Stimulated activated CD4-positive, alpha-beta T cell treated with anti-CD3 and anti-CD28 coated beads, Interleukin-4, amount 100 ng/mL, for 1 hour (primary cell): ENCODE data around the gene AQP10.
"Not testable (repeated sequence)": the region's sequence is repeated elsewhere in the genome, so short reads cannot be mapped to it uniquely, and the experiment has no call there.

Experiments
- DNase-seq: peaks from one replicate; pipeline ENCODE4 v3.0.0-alpha.2; 2020

AQP10 gene

DNA sequence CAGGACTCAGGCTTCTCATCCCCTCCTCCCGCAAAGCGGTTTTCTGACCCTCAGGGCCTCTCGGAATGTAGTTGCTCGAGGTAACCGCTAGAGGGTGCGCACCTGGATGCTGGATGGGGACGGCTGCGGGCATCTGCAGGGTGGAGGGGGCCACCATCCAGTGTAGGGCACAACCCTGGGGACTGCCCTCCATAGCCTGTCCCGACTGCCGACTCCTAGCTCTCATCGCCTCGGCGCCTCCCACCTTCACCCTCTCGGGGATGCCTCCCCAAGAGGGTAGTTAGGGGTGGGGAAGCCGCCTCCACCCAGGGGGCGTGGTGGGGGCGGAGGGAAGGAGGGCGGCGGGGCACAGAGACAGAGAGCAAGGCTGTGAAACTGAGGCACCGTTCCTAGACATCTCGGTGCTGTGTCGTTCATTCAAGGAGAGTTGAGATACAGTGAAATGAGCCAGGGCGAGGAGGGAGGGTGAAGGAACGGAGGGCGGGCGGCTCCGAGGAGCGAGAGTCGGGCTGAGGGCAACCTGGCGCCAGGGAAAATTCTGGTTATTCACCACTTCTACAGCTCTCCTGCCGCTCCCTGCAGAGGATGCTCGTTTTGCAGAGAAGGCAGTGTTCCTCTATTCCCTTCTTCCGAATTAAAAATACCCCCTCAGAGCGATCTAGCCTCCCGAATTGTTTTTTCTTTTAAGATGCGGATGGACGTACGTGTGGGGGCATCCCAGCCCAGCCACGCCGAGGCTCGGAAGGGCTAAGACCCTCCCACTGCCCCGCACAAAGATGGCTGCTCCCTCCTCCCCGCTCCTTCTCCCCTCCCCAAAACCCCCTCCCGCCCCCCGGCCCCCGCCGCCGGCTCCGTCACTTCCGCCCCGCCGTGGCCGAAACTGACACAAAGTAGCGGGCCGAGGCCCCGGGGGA lies 4.0 kb downstream of the AQP10 start, which contains the start of gene ATP8B2:
Gene ATP8B2, plus strand, starts transcription at position 857 of the 914 bp plus-strand sequence. CDS start 2,617 bp downstream, outside the sequence.
- peak; percentile 77 for DNase-seq

- peak; percentile 39 for DNase-seq
Measured at GRCh38 chr1:154325583-154326545, 5.0 kb downstream of the AQP10 start.

- no peak for DNase-seq
Measured at GRCh38 chr1:154326546-154327465, 5.9 kb downstream of the AQP10 start.

- DNase-seq, result no peak
Measured at GRCh38 chr1:154327466-154328317, 6.8 kb downstream of the AQP10 start.

DNA sequence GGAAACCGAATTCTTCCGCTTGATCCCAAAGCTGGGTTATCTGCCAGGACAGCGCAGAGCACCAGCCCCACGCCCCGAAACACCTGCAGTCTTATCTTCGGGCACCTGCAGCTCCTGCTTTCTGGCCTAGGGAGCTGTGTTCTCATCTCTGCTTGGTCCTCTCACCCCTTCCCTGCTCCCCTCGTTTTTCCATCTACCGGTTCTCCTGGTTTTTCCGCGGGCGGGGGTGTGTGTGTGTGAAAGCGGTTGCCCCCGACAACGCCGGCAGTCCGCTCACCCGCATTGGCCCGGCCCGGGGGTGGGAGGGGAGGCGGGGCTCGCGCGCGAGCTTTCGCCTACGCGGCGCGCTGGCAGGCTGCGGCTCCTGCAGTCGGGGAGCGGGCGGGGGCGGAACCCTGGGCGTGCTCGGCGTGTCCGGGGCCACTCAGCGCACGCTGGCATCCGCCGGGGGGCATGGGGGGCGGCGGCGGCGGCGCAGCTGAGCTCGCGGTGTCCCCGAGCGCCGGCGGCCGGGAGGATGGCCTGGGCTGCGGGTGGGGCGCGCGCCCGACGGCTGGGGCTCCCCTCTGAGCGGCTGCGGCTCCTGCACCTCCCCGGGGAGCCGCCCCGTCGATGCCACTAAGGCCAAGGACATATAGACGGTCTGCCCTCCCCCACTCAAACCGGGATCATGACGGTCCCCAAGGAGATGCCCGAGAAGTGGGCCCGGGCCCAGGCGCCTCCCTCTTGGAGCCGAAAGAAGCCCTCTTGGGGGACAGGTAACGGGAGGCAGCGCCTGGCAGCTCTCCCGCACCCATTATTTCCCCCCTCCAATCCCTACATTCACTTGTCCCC lies 7.6 kb downstream of the AQP10 start:
- DNase-seq, result peak; percentile 93

DNA sequence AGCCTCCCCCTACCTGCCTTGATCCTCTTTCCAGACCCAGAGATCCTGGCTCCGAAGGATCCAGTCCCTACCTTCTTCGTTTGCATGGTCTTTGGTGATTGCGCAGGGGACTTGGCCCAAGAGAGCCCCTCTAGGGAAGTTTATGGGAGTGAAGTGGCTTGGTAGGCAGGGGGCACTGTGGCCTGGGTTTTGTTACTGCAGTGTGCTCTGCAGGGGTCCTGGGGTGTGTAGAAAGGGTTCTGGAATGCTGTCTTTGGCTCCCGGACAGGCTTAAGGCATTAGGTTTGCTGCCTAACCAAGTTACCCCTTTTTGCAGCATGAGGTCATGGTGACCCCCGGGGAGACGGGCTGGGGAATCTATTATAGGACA lies 8.2 kb downstream of the AQP10 start:
- DNase-seq, result no peak

- no peak for DNase-seq
Measured at GRCh38 chr1:154329551-154330131, 8.7 kb downstream of the AQP10 start.

DNA sequence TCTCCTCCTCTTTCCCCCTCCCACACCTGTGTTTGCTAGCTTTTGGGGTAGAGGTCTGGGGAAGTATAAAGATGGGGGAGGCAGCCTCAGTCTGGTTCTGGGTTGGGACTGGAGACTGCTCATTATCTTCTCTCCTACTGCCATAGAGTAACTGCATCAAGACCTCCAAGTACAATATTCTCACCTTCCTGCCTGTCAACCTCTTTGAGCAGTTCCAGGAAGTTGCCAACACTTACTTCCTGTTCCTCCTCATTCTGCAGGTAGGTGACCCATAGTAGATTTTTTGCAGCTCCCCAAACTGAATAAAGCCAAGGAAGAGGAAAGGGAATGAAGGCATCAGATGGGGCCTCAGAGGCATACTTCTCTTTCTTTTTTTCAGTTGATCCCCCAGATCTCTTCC lies 9.8 kb downstream of the AQP10 start:
- DNase-seq, result no peak

- no peak for DNase-seq
Measured at GRCh38 chr1:154334079-154335024, 13.5 kb downstream of the AQP10 start.

DNA sequence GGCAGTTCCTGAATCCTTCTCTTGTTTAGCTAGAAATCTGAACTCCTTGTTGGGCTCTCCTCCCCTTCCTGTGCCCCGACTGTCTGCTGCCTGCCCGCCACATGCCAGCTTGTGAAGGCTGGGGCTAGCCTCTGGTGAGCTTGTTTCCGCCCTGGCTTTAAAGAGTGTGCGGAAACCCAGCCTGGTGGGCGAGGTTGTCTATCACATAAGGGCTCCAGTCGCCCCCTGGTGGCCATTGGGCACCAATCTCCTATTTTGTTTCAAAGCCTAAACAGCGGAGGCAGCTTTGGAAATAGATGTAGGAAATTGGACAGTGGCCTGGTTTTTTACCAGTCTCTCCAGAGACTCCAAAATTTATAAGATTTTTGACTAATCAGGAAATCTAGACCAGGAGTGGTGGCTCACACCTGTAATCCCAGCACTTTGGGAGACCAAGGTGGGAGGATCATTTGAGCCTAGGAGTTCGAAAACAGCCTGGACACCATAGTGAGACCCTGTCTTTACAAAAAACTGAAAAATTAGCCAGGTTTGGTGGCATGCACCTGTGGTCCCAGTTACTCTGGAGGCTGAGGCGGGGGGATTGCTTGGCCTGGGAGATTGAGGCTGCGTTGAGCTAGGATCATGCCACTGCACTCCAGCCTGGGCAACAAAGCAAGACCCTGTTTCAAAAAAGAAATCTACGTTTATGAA lies 14.3 kb downstream of the AQP10 start:
- peak; percentile 93 for DNase-seq

- DNase-seq, result no peak
Measured at GRCh38 chr1:154337253-154337894, 16.5 kb downstream of the AQP10 start.

- no peak for DNase-seq
Measured at GRCh38 chr1:154338875-154339274, 18.0 kb downstream of the AQP10 start.

GRCh38 chr1:154341366-154341765 lies 20.5 kb downstream of the AQP10 start:
- not testable (repeated sequence) for DNase-seq

DNA sequence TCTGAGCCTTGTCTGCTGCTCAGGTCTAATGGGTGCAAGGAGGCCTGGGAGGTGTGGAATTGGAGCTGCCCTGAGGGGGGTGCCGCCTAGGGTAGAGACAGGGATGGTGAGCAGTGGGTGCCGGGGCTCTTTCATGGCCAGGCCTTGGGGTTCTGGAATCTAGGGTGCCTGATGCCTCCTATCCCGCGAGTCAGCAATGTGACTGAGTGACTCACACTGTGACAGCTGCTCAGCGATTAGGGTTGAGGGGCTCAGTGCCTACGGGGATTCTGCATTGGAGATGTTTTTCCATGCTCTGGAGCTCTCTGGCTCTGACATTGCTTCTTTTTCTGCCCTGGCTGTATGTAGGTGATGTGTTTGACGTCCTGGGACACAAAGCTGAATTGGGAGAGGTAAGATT lies 21.2 kb downstream of the AQP10 start:
- DNase-seq, result no peak

- peak; percentile 70 for DNase-seq
Measured at GRCh38 chr1:154342836-154343472, 22.1 kb downstream of the AQP10 start.

DNA sequence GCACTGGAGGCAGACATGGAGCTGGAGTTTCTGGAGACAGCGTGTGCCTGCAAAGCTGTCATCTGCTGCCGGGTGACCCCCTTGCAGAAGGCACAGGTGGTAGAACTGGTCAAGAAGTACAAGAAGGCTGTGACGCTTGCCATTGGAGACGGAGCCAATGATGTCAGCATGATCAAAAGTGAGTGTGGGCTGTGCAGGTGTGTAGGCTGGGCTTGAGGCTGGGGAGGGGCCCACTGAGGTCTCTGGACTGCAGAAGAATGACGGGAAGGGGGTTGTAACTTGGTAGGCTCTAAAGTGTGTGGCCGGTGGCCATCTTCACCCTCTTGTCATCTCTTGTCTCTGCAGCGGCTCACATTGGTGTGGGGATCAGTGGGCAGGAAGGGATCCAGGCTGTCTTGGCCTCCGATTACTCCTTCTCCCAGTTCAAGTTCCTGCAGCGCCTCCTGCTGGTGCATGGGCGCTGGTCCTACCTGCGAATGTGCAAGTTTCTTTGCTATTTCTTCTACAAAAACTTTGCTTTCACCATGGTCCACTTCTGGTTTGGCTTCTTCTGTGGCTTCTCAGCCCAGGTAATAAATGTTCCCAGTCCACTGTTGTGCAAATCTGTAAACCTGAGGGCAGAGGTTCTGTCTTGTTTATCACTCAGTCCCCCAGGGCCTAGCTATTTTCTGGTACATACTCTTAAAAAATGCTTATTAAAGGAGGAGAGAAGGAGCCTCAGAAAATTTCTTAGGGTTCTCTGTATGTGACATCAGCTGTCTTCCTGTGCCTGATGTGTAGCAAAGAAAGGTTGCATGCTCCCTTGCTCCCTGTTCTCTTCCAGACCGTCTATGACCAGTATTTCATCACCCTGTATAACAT lies 24.3 kb downstream of the AQP10 start:
- peak; percentile 77 for DNase-seq
